Breast epithelium (tissue), 3 donors: ENCODE results near the gene CCM2L.

ENCODE experiments used
- CTCF ChIP-seq, 3 donors: fragments of 450-650 bp; IDR thresholded peaks; one replicate each; pipeline ENCODE4 v1.5.1; 2016 to 2017; ENCODE audit warnings: antibody characterized with exemption in 3 of 3, mild to moderate bottlenecking in 3 of 3, moderate library complexity in 3 of 3
- POLR2A ChIP-seq: fragments of 450-650 bp; IDR thresholded peaks from one replicate; pipeline ENCODE4 v1.6.1; 2016; ENCODE audit warnings: antibody characterized with exemption, mild to moderate bottlenecking, moderate library complexity

GRCh38 chr20:31969991-31970390 lies 40.2 kb upstream of the CCM2L start:
- TF ChIP-seq CTCF (IDR thresholded peaks at IDR 0.05): no peak
- no peak for TF ChIP-seq POLR2A
